Measurements from ENCODE around the gene PUDP.
"Not testable (repeated sequence)": the region's sequence is repeated elsewhere in the genome, so short reads cannot be mapped to it uniquely, and the experiment has no call there.

PUDP gene

DNA sequence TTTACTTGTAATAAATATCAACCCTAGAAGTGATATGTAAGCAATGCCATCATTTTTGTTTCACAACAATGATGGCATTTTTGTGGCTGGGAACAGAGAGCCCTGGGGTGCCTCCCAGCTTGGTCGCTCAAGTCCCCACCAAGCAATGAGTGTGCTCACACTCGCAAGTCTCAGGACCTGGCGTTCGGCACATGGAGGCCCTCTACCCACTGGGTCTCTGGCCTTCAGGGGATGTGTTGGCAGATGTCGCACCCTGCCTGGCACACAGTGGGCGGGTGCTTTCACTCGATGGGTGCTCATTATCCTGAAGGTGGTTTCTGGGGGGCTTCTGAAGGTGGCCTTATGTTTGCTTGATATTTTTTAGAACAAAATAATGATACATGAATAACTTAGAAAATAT, 75.1 kb downstream of the PUDP start:
- no peak for DNase-seq

DNA sequence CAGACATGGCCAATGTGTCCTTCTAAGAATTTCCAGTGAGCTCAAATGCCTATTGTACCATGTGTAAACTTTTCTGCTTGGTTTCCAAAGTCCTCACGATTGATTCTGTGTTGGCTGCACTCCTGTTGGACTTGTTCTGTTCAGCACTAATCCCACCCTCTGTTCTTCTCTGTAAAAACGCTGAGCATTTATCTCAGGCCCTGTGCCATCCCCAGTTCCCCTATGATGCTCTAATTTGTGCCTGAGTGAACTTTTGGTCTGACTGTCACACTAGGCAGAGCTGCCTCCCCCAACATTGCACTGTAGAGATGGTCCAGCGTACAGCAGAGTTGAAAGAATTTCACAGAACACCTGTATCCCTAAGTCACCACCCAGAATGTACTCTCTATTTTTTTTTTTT, 76.6 kb downstream of the PUDP start:
- no peak for DNase-seq

DNA sequence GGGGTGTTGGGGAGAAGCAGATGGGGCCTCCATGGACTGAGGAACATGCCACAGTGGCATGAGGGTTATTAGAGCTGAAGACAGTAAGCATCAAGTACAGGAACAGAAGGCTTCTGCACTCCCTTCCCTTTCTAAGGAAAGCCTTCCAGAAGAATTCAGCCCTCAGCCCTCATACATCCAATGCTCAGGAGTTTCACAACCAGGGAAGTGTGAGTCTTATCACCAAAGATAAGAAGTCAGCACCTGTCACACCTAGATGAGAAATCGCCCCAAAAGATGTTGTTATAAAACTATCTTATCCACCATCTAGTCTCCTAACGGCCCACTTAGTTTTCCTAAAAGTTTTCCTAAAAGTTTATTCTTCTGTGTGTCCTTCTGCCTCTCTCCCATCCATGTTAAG, 78.4 kb downstream of the PUDP start:
- DNase-seq, result no peak

DNA sequence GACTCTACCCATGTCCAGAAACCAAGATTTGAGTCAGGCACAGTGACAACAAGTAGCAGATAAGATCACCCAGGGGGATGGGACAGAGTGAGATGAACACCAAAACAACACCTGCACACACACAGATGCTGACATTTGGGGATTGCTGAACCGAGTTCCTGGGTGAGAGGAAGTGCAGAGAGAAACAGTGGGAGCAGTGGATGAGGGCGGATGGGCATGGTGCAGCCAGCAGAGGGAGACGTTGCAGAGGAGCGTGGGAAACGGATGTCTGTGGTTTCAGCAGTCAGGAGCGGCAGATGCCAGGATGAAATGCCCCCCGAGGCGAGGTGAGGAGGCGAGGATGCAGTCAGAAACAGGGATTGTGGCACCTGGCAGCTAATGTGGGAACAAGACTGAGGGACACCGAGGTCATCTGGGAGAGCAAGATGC, 79.0 kb downstream of the PUDP start:
- DNase-seq, result no peak

DNA sequence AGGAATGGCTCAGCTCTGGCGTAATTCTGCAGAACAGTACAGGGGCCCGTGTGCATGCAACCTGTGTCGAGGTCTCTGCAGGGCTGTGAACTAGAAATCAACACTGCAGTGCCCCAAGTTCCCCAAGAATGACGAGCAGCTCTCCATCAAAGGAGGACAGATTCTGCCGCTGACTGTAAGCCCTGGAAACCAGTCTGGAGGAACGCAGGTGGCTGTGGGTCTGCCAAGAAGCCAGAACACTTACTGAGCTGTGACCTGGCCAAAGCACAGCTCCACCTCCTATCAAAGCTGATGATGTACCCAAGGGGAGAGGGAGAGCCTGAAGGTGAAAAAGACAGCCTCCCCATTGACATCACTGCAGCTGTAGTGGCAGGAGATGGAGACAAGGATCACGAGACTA, 80.7 kb downstream of the PUDP start:
- no peak for DNase-seq

DNA sequence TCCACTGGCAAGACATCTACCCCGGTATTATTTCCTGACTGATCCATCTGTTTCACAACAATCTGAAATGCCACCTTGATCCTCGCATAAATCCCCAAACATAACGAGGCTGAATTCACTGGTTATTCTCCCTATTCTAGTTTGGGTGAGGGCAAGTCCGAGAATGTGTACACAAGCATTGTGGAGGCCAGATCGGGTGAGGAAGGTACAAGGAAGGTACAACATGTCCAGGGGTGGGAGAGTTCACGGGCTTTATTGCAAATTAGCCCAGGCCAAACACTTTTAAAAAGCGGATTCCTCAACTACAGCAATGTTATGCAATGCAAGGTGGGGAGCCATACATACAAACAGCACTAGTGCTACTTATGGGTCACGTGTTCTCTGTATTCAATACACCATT, 82.5 kb downstream of the PUDP start:
- DNase-seq, result no peak

DNA sequence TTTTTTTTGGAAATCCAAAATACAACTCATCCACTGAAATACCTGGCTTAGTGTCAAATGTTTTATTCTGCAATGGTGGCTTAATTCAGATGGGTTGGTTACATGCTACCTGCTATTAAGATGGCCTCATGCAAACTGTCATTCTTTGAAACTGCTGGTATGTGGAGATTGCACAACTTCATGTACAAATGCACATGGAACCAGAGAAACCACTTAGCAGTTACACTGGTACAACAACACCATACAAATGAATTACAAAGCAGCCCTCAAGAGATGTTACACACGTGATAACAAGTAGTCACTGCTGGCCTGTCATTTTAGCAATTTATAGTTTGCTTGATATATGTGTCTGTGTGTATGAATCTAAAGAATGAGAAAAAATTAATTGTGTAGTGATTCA, 85.0 kb downstream of the PUDP start:
- no peak for DNase-seq

DNA sequence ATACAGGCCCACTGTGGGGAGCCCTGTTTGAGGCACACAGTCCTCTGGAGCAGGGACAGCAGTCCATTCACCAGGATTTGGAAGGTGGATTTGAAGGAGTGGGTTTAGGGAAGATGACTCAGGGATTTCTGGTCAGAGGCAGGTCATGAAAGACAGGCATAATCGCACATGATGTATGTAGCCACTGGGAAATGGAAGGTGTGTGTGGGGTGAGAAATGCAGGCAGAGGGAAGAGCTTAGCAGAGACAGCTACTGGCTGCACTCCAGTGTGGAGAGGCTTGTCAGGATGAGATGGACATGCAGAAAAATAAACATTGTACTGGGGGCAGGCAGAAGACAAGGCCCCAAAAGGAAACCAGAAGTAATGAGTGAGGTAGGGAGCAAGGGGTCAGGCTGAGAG, 85.7 kb downstream of the PUDP start:
- DNase-seq, result no peak

DNA sequence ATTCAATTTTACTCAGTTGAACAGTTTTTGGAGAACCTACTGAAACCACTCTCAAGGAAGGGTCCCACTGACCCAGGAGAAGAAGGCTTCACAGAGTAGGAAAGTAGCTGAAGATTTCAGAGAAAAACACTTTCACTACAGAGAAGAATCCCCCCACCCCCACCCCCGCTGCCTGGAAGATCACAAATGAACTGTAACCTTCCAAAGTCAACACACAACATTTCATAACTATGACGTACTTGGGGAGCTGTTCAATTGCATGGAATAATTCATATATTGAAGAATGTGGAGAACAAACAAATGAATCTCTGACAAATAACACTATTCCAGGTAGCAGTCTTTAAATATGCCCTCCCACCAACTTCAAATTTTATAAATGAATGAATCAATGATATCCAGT, 86.5 kb downstream of the PUDP start:
- no peak for DNase-seq

DNA sequence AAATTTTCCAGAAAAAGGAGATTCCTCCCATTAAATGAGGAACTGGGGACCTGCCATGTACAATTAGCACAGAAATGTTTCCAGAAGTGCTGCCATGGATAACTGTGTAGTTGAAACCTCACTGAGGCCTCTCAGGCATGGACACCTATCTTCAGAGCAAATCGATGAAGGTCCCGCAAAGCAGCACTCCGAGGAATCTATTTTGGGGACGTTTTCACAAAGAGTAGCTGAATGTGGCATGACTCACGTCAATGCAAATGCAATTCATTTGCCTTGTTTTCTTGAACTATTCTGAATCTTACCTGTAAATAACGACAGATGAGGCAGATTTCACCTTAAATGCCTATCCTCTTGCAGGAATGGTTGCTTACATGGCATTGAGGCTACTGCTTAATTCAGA, 87.5 kb downstream of the PUDP start:
- no peak for DNase-seq

DNA sequence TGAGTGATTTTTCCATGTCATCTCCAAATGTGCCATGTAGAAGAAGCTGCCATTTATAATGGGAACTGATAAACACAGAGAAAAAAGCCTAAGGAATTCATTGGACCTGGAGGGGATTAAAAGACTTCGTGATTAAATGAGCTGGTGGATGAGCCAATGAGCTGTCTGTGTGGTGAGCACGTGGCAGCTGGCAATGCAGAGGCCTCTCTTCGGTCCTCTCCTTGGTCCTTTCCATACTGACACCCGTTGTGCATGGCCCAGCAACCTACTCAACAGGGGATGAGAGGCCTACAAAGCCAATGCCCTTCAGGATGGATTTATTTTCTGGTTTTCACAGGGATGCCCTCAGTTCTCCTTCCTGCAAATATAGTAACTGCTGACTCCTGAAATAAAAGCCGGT, 88.1 kb downstream of the PUDP start:
- no peak for DNase-seq

DNA sequence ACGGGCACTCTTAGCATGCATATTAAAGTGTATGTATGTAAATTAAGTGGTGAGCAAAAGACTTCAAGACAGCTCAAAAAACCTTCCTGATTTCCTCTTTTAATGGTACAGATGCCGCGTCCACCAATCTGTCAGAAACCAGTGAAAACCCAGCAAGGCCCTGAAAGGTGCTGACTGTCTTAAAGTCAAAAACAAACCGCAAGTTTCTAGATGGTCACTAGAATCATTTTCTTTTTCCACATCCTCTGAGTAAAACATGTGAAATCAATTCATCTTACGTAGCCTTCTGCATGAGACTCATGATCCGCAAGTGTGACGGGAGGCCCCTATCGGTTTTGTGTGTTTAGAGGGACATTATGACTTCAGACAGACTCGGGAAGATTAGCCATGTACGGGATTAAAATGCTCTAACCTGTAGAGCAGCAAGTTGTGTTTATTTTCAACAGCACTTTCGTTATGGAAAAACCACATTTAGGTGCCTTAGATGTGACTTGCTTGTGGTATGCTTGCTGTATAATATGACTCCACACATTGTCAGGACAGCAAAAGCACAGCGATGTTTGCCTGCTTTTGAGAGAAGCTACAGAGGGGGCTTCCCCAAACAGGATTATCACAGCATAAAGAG, 88.6 kb downstream of the PUDP start:
- no peak for DNase-seq

DNA sequence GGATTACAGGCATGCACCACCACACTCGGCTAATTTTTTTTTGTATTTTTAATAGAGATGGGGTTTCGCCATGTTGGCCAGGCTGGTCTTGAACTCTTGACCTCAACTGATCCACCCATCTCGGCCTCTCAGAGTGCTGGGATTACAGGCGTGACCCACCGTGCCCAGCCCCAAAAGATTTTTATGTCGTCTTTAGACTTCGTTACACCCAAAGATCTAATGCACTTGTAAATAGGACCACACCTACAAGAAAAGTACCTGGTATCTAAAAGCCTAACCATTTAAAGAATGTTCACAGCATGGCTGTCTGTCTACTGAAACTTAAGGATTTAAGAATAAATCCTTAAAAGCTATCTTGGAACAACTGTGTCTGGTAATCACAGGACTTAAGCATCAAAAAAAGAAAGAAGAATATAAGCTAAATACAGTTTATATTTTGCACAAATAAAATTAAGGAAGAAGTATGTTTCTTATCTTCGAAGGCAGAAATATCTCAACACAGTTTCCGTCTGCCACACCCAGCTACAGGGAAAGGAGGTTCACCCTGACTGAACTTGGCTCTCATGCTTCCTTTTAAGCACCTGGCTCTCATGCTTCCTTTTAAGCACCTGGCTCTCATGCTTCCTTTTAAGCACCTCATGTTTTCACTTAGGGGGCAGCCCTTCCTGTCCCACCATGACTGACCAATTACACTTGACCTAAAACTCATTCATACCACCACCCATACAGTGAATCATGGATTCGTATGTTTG, 92.4 kb downstream of the PUDP start:
- DNase-seq, result no peak

DNA sequence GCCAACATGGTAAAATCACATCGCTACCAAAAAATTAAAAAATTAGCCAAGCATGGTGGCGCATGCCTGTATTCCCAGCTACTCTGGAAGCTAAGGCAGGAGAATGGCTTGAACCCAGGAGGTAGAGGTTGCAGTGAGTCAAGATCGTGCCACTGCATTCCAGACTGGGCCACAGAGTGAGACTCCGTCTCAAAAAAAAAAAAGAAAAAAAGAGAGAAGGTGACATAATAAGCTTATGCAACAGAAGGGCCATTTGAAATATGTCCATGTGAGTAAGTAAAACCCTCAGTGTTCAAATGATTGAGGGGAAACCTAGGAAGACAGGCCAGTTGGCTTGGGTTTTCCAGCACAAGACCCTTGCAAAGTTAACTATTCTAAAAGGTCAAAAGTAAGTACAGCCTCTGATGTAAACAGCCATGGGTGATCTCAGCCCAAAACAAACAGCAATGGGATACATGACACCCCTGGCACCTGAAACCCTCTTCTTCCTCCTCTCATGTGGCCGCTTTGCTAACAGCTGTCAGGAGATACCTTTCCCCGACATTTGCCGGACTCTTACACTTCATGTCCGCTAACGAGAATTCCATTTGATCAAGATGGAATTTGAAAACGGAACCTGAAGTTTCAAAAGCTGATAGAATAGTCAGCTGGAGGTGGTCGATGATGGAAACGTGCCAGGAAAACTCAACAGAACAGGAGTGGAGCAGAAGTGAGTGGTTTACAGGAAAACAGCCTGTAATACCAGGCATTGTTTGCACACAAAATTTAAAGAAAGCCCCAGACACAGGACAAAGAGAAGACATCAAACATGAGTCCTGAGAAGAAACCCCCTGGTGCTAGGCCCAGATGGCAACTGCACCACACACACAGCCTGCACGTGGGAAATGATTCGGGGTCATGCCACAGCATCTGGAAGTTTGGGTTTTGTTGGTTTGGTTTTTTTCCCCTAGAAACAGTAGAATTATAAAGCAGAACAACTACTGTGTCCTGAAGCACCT, 93.4 kb downstream of the PUDP start:
- no peak for DNase-seq

DNA sequence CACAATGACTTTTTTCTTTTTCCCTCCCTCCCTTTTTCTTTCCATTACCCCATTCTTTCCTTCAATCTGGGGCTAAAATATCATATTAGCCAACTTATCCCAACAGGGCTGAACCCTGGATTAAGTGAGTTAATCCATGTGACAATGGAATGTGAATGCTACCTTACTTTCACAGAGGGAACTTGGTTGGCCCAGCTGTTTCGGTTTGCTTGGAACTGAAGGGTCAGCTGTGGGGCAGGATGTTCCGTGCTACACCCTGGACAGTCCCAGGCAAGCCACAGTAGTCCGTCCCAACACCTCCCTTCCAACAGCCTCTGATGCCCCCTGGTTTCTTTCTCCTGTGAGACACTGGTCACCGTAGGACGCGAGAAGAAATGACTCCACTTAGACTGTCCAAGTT, 95.4 kb downstream of the PUDP start:
- no peak for DNase-seq

DNA sequence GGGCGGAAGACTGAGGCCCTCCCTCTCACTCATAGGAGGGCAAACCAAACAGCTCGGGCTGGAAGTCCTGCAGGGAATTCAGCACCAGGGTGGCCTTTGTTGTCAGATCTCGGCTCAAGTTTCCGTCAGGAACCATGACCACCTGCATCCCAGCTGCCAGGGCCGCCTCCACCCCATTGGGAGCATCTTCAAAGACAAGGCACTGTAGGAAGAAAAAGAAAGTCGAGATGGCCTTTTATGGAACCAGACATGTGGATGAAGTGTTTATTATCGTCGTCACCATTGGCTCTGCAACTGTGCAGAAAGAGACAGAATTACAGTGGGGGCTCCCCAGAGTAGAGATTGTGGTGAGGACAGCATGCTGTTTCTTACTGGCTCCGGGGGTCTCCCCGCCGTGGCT, 97.7 kb downstream of the PUDP start:
- DNase-seq, result no peak

DNA sequence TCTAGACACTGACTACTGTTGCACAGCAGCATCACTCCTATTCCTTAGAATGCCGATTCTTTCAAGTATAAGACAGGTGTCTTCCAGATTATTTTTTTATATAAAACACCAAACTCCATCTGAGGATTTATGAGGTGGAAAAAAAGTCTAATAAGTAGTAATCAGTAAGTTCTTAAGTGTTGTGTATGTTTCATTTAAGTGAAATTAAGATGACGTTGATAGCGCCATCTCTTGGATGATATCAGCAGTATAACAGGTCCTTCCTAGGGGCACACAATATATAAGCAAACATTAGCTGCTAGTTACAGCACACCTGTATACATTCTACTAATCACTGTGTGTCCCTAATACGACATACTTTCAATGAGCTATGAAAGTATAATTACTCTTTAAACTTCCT, 100.0 kb downstream of the PUDP start:
- DNase-seq, result no peak

DNA sequence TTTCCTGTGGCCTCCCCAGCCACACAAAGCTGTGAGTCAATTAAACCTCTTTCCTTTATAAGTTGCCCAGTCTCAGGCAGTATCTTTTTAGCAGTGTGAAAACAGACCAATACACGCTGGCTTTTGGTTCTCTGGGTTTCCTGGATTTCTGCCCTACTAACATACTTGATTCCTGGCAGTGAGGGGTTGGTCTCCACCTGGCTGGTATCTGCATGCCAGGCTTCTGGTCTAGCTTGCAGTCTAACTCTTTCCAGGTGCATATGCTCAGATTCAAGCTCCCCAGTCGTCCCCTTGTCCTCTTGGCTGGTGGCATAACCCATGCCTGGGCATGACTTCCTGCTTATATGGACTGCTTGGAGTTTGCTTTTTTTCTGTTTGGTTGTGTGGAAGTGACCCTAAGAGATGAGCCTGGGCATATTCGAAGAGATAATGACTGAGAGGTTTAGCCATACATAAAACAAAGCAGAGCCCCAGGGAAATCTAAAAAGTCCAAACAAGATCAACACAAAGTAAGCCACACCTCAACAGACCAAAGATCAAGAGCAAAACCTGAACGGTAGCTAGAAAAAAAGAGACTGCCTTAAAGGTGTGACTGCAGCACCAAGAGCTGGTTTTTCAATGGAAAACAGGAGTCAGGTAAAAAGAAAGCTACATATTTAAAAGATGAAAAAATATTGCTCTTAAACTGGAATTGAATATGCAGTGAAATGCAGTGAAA, 102.6 kb downstream of the PUDP start:
- no peak for DNase-seq

DNA sequence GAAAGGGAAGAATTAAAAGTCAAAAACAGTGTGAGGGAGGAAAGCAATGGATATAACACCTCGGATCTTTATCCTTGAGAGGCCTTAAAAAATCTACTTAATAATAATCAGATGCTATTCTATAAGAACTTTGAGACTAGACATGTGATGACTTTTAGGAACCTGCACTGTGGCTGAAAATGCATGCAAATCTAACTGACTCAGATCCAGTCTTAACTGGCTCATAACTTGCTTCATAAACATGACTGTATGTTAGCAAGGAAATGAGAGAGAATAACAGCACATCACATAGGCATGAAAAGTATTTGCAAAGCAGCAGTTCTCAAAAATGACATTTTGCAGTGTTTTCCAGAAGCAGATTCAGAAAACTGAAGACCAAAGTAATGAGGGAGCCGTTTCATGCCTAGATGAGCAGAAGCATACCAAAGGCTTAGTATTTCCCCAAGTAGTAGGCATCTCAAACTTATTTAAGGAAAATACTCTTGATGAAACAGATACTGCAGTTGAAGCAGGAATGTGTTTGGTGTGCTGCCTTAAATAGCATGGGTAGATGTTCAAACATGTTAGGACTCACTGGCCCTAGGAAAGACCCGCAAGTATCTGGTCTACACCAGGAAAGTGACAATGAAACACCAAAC, 104.0 kb downstream of the PUDP start:
- not testable (repeated sequence) for DNase-seq

DNA sequence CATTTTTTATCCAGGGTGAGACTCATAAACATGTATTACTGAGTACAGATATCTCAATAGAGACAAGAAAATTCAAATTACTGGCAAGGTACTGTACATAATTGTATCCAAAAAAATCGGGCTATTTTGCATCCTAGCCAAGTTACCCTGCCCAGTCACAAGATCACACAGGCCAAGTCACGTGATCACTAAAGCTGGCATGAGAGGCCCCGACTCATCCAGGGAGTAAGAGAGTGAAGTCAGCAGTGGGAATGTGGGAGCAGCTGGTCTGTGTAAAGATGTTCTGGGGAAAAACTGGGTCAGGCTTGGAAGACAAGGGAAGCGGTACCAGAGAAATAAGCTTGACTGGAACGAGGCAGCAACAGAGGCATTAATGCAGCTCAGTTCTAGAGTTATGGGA, 119.7 kb downstream of the PUDP start:
- no peak for DNase-seq

DNA sequence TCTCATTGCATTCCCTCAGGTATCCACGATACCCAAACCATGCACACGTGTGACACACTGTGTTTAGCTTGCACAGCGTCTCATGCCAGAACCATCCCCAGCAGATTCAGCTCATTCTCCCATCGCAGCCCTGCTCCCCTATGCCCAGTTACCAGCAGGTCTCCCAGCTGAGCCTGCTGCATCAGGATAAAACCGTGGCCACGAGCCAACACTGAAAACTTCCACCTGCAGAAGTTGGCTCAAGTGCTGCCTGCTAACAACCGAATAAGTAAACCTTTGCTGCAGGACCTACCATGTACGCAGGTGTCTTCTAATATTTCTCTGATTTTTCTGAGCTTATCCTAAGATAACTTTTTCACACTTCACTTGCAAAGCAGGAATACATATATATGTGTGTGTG, 120.9 kb downstream of the PUDP start:
- DNase-seq, result no peak

DNA sequence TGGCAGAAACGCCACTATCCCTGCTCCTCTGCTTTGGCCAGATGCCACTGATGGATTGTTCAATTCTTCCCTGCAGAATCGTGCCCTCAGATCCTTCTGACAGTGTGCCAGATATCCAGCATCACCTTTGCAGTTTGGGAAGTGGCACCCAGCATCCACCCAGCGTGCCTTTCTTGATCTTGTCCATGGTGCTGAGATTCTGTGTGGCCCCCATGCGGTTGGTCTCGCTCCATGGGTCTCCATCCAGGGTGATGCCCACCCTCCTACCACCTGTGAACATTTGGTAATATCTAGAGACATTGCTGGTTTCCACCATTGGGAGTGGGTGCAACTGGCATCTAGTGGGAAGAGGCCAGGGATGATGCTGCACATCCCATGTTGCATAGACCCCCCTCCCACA, 121.6 kb downstream of the PUDP start:
- DNase-seq, result not testable (repeated sequence)

DNA sequence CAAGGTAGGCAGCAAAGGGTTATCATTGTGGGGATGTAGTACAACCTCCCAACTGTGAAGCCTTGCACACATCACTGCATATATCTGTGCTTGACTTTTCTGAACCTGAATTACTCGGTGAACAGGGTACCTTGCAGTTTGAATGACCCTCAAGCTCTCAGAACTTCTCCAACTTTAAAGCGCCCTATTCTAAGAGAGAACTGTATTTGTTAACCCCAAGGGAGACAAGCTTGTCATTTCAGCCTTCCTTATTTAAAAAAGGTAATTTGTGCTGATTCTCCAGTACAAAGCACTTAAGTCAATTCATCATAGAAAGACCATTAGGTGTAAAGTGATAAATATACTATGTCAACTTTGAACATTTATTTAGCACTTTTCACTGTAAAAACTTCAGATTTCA, 122.5 kb downstream of the PUDP start:
- DNase-seq, result no peak

Data from GOT3 (cell line).